Endodermal cell (in vitro differentiated cells): ENCODE results near the gene TNKS1BP1. TPM values are rescaled to one million over a fixed set of nuclear protein-coding genes. Genes with fewer than 3 reads are reported as not detected.

Experiments used
- DNase-seq: peaks from one replicate; pipeline ENCODE4 v3.0.0-alpha.2; 2017
- H3K27ac ChIP-seq: 2 replicates; pipeline ENCODE4 v1.5.1; 2013; ENCODE audit warnings: mild to moderate bottlenecking, low read depth, low read length, moderate library complexity
- H3K27me3 ChIP-seq: 2 replicates; pipeline ENCODE4 v1.6.1; 2013; ENCODE audit warnings: mild to moderate bottlenecking, low read length, moderate library complexity; ENCODE audit not compliant: insufficient read depth, control insufficient read depth, poor library complexity, severe bottlenecking
- H3K36me3 ChIP-seq: 2 replicates; pipeline ENCODE4 v1.7.0; 2013; ENCODE audit warnings: mild to moderate bottlenecking, low read length, moderate library complexity; ENCODE audit not compliant: control insufficient read depth, insufficient read depth
- H3K4me1 ChIP-seq: one replicate; pipeline ENCODE4 v1.7.0; 2013; ENCODE audit warnings: low read length; ENCODE audit not compliant: control insufficient read depth, insufficient read depth
- H3K4me3 ChIP-seq: 2 replicates; pipeline ENCODE4 v1.5.1; 2013; ENCODE audit warnings: mild to moderate bottlenecking, low read length, moderate library complexity
- H3K9ac ChIP-seq: 2 replicates; pipeline ENCODE4 v1.6.1; 2013; ENCODE audit warnings: mild to moderate bottlenecking, low read length, moderate library complexity; ENCODE audit not compliant: poor library complexity, severe bottlenecking; ENCODE audit errors: extremely low read depth
- H3K9me3 ChIP-seq: 2 replicates; pipeline ENCODE4 v1.6.1; 2013; ENCODE audit warnings: mild to moderate bottlenecking, low read length, moderate library complexity; ENCODE audit not compliant: control insufficient read depth
- H3K27ac Mint-ChIP-seq: 2 replicates; pipeline ENCODE4 v1.8.0; 2020; ENCODE audit warnings: mixed read lengths
- H3K27me3 Mint-ChIP-seq: 2 replicates; pipeline ENCODE4 v1.8.0; 2021; ENCODE audit warnings: mild to moderate bottlenecking, mixed read lengths; ENCODE audit not compliant: insufficient read depth
- H3K36me3 Mint-ChIP-seq: 2 replicates; pipeline ENCODE4 v1.8.0; 2020; ENCODE audit warnings: low read depth, mixed read lengths
- H3K4me1 Mint-ChIP-seq: 2 replicates; pipeline ENCODE4 v1.8.0; 2020; ENCODE audit warnings: mixed read lengths
- H3K4me3 Mint-ChIP-seq: 2 replicates; pipeline ENCODE4 v1.8.0; 2020; ENCODE audit warnings: mild to moderate bottlenecking, moderate library complexity, mixed read lengths
- H3K9me3 Mint-ChIP-seq: 2 replicates; pipeline ENCODE4 v1.8.0; 2020; ENCODE audit warnings: mild to moderate bottlenecking, mixed read lengths
- WGBS, 2 experiments: methylation state at CpG; one replicate each; pipeline versions ENCODE4 v1.1.5 to v1.1.7; 2013; ENCODE audit warnings: missing lambda C conversion rate in 2 of 2, mixed read lengths in 1 of 2; ENCODE audit not compliant: insufficient coverage in 1 of 2, insufficient read length in 1 of 2; 5-methylcytosine and 5-hydroxymethylcytosine counted together
- total RNA-seq, 2 donors: library from RNA; stranded (reverse); fragmentation: NEBNext Ultra II Directional in 1 of 2; extraction: Animal tissue kit (Norgen Biotek cat#: 25700) in 1 of 2; gene quantifications; 2 replicates in 1 of 2; 3 replicates in 1 of 2; pipeline ENCODE4 v1.2.1, GENCODE V29; 2021
- TF ChIP-seq, protein P1 (sequence below): fragments of 200-600 bp; sonication (generic); conservative IDR thresholded peaks from 2 replicates; pipeline ENCODE4 v1.5.0; 2021; ENCODE audit warnings: antibody characterized with exemption, mild to moderate bottlenecking

The TNKS1BP1 gene
- total RNA-seq, 2 donors from 2014 or later = 60.4 to 73.8 TPM

- no peak overlapping the region for H3K9ac ChIP-seq
- no peak overlapping the region for H3K4me3 ChIP-seq
- no peaks in the 10 kb centered on the region for H3K4me1 ChIP-seq
- no peak for DNase-seq
- no peak overlapping the region for H3K27ac Mint-ChIP-seq
- H3K9me3 ChIP-seq = no peaks in the 10 kb centered on the region
- peaks cover 59% of the 10 kb centered on the region for H3K36me3 Mint-ChIP-seq
- H3K27me3 Mint-ChIP-seq = no peaks in the 10 kb centered on the region
- TF ChIP-seq, protein P1, sequence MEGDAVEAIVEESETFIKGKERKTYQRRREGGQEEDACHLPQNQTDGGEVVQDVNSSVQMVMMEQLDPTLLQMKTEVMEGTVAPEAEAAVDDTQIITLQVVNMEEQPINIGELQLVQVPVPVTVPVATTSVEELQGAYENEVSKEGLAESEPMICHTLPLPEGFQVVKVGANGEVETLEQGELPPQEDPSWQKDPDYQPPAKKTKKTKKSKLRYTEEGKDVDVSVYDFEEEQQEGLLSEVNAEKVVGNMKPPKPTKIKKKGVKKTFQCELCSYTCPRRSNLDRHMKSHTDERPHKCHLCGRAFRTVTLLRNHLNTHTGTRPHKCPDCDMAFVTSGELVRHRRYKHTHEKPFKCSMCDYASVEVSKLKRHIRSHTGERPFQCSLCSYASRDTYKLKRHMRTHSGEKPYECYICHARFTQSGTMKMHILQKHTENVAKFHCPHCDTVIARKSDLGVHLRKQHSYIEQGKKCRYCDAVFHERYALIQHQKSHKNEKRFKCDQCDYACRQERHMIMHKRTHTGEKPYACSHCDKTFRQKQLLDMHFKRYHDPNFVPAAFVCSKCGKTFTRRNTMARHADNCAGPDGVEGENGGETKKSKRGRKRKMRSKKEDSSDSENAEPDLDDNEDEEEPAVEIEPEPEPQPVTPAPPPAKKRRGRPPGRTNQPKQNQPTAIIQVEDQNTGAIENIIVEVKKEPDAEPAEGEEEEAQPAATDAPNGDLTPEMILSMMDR = no peak
- peaks cover 15% of the 10 kb centered on the region for H3K4me1 Mint-ChIP-seq
- no peak overlapping the region for H3K4me3 Mint-ChIP-seq
- 93 to 94% methylated on average over 8 of the region's 8 CpGs for WGBS, 2 experiments
- peaks cover 63% of the 10 kb centered on the region for H3K36me3 ChIP-seq
- H3K27ac ChIP-seq = no peak overlapping the region
- H3K27me3 ChIP-seq = no peaks in the 10 kb centered on the region
- peaks cover under 1% of the 10 kb centered on the region for H3K9me3 Mint-ChIP-seq
Observed at GRCh38 chr11:57305523-57305922, 19.2 kb downstream of the TNKS1BP1 start.

- peaks cover 60% of the 10 kb centered on the region for H3K36me3 Mint-ChIP-seq
- peaks cover 12% of the 10 kb centered on the region for H3K9me3 Mint-ChIP-seq
- 96 to 100% methylated on average over 1 to 8 of the region's 8 CpGs for WGBS, 2 experiments
- Histone ChIP-seq H3K9me3 (peaks cover 12% of the 10 kb centered on the region), H3K36me3 (peaks cover 63% of the 10 kb centered on the region), H3K9ac (no peak overlapping the region), H3K27me3 (no peaks in the 10 kb centered on the region), H3K4me1 (no peaks in the 10 kb centered on the region), H3K27ac (no peak overlapping the region), H3K4me3 (no peak overlapping the region)
- no peak for DNase-seq
- TF ChIP-seq, protein P1 = no peak
- H3K4me1 Mint-ChIP-seq = peaks cover 15% of the 10 kb centered on the region
- no peak overlapping the region for H3K4me3 Mint-ChIP-seq
- H3K27ac Mint-ChIP-seq = peak overlapping the region; percentile 59
- H3K27me3 Mint-ChIP-seq = no peaks in the 10 kb centered on the region
Observed at GRCh38 chr11:57303990-57304579, 20.7 kb downstream of the TNKS1BP1 start.

DNA sequence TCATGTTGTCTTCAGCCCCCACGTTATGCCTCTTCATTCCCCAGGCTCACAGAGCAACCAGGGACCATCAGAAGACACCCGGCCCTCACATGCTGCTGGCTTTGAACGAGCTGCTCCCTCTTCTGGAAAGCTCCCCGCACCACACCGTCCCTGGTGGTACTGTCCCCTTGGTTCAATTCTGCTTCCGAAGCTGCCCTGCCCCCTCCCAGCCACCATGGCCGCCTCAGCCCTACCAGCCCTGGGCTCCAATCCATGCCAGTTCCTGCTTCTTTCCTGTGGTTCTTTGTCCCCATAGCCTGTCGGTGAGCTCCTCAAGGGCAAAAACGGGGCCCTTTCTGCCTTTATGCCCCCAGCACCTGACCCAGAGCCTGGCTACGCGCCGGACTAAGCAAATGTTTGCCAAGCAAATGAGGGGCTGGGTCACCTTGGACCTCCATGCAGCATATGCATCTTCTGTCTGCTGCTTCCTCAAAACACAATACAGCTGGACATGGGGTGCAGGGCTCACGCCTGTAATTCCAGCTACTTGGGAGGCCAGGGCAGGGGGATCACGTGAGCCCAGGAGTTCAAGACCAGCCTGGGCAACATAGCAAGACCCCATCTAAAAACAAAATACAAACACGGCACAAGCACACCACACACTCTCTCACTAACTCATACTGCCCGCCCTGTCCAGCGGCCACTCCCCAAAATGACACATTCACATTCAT lies 21.3 kb downstream of the TNKS1BP1 start:
- Histone ChIP-seq H3K36me3 (peaks cover 62% of the 10 kb centered on the region), H3K9me3 (peaks cover 15% of the 10 kb centered on the region), H3K9ac (no peak overlapping the region), H3K27ac (no peak overlapping the region), H3K4me3 (no peak overlapping the region), H3K27me3 (no peaks in the 10 kb centered on the region), H3K4me1 (no peaks in the 10 kb centered on the region)
- TF ChIP-seq, protein P1 = peak; percentile 52
- peak overlapping the region; percentile 64 for H3K27ac Mint-ChIP-seq
- DNase-seq = peak; percentile 73
- no peak overlapping the region for H3K4me3 Mint-ChIP-seq
- peaks cover 60% of the 10 kb centered on the region for H3K36me3 Mint-ChIP-seq
- H3K4me1 Mint-ChIP-seq = peaks cover 15% of the 10 kb centered on the region
- H3K9me3 Mint-ChIP-seq = peaks cover 15% of the 10 kb centered on the region
- no peaks in the 10 kb centered on the region for H3K27me3 Mint-ChIP-seq
- WGBS, 2 experiments = 90 to 100% methylated on average over 6 to 17 of the region's 17 CpGs
